Right lobe of liver (tissue), 4 donors: ENCODE results near the gene ZC3H12A.
"Not testable (repeated sequence)": the region's sequence is repeated elsewhere in the genome, so short reads cannot be mapped to it uniquely, and the experiment has no call there.

Experiments
- POLR2A ChIP-seq: fragments of 450-650 bp; IDR thresholded peaks from one replicate; pipeline ENCODE4 v1.6.1; 2017; ENCODE audit warnings: antibody characterized with exemption, mild to moderate bottlenecking
- TF ChIP-seq, protein P1 (sequence below), 4 donors: fragments of 200-600 bp in 3 of 4; fragments of 450-650 bp in 1 of 4; IDR thresholded peaks; one replicate each; pipeline versions ENCODE4 v1.5.1 to v1.8.0; 2016 to 2022; ENCODE audit warnings: antibody characterized with exemption in 4 of 4, mild to moderate bottlenecking in 2 of 4
- donor health status: DM: no; HTN: no; CAD: no.
- donor health status: DM: no; HTN: no; CAD: no.
- donor health status: DM: no; HTN: yes; CAD: no.

- TF ChIP-seq, protein P1, sequence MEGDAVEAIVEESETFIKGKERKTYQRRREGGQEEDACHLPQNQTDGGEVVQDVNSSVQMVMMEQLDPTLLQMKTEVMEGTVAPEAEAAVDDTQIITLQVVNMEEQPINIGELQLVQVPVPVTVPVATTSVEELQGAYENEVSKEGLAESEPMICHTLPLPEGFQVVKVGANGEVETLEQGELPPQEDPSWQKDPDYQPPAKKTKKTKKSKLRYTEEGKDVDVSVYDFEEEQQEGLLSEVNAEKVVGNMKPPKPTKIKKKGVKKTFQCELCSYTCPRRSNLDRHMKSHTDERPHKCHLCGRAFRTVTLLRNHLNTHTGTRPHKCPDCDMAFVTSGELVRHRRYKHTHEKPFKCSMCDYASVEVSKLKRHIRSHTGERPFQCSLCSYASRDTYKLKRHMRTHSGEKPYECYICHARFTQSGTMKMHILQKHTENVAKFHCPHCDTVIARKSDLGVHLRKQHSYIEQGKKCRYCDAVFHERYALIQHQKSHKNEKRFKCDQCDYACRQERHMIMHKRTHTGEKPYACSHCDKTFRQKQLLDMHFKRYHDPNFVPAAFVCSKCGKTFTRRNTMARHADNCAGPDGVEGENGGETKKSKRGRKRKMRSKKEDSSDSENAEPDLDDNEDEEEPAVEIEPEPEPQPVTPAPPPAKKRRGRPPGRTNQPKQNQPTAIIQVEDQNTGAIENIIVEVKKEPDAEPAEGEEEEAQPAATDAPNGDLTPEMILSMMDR (IDR thresholded peaks at IDR 0.05) = not testable (repeated sequence)
- not testable (repeated sequence) for TF ChIP-seq POLR2A
Measured at GRCh38 chr1:37502791-37503190, 28.4 kb downstream of the ZC3H12A start.
